HG03460 (cell line): Measurements from ENCODE around the gene INPP4B.

ENCODE experiments used
- ATAC-seq: cut with Tn5 transposase; IDR thresholded peaks from one replicate; pipeline ENCODE4 v1.9.1; 2021; ENCODE audit not compliant: unreplicated experiment

INPP4B gene

DNA sequence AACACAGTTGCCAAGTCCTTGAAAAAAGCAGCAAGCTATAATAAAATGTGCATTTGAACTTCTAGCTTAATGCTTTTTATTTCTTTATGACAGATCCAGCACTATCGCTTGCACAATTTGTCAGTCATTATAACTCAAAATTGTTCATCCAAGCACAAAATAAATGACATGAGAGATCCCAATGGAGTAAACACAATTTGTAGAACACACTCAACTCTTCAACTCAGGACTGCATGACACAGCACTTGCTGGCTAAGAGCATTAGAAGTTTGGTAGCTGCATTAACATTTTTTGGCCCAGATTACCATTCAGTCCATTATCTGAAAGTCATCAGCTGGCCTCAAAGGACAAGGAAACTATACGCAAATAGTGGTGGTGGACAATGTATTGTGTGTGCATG, 530.1 kb downstream of the INPP4B start:
- no peak for ATAC-seq

DNA sequence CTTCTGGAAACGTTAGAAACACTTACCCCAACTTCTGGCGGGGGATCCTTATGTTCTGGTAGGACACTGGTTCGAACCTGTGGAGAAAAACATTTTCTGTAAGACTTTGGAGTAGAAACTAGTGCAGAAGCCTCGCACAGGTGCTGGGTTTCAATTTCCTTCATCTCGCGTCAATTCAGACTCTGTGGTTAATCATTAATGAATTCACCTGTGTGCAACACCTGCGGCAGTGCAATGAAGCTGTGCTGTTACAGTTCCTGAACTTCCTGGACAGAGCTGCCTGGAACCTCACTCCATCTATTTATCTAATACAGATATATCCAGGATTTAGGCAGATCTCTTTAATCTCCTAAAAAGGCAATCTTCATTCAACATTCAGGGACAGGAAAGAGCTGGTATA, 531.4 kb downstream of the INPP4B start:
- no peak for ATAC-seq

DNA sequence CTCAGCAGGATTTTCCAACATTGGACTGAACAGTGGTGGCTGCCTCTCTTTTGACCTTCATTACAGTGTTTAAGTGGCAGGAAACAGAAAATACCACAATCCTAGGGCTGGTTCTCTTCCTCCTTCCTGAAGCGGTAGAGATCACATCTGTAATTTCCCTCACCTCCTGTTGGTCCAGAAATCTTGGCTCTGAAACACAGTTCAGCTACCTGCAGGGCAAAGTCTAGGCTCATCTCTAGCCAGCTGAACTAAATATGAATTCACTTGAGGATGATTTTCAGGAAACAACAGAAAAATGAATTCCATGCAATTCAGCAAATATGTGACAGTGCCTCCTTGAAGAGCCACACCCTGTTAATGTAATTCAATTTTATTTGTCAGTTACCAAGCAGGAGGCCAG, 531.9 kb downstream of the INPP4B start:
- no peak for ATAC-seq

DNA sequence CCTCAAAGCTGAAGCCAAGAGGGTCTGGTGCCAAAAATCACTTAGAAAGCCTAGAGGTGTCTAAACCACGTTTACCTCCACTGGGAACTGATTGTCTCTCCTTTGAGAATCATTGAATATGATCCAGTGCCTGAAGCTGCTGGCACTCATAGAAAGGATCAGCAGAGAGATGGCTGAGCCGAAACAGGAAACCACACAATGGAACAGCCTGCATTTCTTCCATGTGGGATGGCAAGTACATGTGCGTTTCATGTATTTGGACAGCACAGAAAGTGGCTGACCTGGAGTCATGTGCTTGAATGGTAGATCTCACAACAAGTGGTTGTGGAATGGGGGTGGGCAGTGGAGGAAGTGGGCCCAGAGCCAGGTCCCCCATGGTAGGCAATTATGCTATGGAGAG, 533.7 kb downstream of the INPP4B start:
- ATAC-seq, result no peak

DNA sequence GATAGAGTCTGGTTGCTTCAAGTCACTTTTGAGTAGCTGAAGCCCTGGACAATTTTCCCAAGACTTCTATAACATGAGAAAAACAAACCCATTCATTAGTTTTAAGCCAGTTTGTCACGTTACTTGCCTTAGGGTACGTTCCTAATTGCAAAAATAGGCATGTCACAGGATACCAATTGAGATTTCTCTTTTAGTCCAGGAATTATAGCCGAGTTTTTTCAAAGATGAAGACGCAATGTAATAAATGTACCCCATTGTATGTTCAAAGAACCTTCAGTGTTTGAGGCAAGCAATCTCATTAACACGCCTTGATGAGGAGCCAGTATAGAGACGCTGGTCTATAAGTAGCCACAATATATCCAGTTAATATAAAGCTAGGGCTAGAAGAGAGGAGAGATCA, 534.2 kb downstream of the INPP4B start:
- ATAC-seq, result no peak

DNA sequence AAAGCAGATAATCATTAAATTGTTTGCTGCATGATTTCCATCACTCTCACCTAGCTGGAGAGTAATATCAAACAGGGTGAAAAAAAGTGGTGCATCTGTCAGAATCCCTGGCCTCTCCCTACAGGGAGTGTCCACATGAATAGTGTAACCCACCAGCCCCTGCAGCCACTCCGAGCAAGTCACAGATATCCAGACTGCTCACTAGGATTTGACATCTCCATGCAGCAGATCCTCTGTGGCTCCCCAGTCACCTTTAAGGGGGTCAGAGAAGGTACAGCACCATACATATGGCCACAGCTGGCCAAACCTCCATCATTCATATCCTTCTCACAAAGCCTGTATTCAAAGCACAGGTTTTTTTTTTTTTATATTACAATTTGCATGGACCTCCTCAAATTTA, 536.3 kb downstream of the INPP4B start:
- ATAC-seq, result no peak

DNA sequence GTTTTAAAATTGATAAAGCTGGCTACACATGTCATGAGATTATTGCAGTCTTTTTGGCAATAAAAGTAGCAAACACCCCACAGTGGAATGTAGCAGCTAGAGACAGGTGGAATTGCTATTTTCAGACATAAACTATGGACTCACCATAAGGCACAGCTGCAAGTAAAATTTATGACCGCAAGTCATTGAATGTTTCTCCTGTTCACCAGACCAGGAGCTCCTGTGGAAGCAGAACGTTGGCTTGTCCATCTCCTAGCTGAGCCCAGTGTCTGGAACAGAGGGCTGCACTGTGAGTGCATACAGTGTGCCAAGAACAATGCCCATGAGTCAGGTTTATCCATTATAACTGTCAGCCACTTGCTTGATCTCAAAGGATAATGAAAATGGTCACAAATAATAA, 538.2 kb downstream of the INPP4B start:
- no peak for ATAC-seq

DNA sequence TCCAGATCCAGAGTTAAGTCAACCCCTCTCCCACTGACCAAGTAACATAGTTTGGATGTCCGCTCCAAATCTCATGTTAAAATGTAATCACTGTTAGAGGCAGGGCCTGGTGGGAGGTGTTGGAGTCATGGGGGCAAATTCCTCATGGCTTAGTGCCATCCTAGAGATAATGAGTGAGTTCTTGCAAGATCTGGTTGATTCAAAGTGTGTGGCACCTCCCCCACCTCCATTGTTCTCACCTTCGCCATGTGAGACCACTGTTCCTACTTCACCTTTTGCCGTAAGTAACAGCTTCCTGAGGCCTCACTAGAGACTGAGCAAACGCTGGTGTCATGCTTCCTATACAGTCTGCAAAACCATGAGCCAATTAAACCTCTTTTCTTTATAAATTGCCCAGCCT, 548.8 kb downstream of the INPP4B start:
- no peak for ATAC-seq

DNA sequence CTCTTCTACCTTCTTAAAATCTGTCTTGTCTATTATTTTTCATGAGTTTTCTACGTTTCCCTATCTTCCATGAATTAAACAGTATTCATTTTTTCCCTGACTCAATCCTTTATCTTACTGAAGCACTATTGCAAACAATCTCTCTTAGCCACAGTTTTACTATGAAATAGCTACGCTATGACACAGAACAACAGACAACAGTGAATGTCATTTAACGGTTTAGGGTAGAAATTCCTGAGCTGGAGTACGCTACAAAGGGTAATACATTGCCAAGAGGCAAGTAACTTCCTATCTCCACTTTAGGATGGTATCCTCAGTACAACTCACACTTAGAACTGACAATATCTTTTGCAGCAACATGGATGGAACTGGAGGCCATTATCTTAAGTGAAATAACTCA, 552.6 kb downstream of the INPP4B start:
- no peak for ATAC-seq

DNA sequence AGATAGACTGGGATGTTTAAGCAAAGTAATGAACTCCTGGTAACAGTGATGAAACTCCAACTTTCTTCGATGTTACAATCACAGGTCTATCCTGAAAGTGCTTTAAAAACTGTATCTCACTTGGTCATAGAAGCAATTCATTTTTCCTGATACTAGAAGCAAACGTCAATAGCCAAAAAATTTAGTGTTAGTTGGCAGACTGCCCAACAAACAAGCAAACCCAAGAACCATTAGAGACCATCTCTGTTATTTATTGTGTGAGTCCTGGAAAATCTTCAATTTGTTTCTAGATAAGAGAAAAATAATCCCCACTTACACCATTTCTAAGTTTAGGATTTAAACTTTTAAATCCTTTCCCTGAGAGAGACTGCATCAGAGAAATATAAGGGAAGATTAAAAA, 553.9 kb downstream of the INPP4B start:
- ATAC-seq, result no peak

DNA sequence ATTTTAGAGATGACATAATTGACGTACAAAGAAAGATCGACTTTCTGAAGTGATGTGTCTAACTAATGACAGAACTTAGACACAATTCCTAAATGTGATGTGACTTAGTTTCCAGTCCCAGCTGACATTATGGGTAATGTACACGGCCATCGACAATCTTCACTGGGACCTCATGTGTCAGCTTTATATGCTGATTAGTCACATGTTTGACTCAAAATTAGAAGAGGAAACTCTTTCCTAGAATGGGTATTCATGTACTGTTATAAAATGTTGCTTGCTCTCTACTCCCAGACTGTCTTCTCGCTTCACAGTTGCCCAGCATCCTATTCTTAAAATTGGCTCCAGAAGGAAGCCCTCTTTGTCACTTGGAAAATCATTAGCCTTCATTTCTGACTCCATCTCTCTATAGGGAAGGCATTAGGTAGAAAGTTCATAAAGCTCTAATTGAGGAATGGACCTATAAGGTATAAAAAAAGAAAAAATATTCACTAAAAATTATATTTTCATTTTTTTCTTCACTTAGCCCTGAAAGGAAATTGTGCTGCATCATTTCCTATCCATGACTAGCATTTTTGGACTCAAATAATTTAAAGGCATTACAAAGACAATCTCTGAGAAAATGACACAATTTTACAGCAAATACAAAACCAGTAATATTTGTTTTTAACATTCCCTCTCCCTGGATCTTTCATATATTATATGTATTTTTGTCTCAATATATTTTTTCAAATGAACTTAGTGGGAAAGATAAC, 554.6 kb downstream of the INPP4B start:
- no peak for ATAC-seq

DNA sequence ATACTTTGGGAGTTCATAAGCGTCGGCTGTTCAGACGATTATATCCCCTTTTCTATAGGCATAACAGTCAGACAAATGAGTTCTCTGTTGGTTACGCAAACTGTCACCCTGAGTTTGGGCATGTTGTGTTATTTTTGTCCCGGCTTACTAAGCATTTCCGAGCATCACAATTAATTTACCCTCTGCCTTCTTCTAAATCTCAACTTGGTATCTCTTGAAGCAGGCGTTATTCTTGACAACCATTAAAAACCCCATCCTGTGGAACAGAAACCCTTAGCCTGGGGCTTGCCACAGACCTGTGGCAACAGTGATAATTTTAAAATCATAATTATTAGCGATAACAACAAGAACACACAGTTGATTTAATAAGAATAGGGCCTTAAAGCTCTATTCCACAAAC, 558.7 kb downstream of the INPP4B start:
- no peak for ATAC-seq

DNA sequence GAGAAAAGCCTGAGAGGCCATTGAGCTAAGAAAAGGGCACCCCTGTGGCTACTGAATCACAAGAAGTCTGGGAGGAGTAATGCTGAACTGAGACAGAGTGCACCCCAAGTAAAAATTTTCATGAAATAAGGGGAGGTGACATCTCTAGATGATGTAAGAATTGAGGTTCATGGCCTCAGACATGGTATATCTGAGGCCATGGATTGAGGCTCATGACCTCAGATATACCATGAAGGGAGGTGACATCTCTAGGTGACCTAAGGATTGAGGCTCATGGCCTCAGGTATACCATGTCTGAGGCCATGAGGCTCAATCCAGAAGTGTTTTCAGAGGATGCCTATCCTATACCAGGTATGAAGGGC, 560.9 kb downstream of the INPP4B start:
- no peak for ATAC-seq

DNA sequence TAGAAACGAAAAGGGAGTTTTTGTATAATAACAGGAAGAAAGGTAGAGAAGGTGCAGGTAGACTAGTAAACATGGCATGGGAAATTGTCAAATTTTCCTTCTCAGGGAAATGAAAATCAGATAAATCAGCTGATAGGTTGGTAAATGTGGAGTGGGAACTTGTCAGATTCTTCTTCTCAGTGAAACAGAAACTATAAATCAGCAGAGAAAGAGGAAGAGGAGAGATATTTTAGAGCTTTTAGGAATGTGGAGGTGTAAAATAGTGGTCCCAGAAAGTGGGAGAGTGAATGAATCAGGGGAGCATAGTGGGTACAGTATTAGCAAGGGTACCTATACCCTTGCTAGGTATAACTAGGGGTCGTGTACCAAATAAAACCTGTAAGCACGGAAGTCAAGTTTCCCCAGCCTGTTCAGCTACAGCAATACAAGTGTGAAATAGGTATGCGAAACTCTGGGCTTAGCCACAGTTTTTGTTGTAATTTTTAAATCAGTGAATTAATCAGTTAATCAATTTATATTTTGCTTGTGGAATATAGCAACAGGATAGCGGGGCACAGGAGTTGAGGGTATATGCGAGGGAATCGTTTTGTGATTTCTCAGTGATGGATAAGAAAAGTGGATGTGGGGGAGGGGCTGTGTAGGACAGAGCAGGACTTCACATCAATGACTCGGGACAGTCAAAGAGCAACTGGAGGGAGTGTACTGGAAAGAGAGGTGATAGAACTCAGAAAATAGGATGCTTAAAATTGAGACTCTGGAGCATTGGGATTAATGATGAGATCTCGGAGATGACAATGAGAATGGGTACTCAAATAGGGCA, 561.5 kb downstream of the INPP4B start:
- ATAC-seq, result no peak

DNA sequence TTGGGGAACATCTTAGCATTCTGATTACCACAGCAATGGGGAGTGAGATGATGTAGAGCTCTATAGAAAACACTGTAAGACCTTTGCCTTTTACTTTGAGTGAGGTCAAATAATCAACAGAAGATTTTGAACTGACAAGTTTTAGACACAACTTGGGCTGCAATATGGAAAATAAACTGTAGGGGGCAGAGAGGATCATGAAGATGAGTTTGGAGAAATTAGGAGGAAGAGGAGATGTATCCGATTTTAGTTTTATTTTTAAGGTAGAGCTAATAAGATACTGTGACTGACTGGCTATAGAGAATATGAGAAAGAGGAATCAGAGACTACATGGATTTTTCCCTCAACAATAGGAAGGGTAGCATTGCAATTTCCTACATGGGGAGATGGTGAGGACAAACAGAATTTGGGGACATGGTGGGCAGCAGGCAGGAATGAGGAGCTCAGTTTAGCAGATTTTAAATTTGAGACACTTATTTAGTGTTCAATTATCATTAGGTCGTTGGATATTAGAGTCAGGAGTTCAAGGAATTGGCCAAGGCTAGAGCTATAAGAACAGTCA, 563.1 kb downstream of the INPP4B start:
- ATAC-seq, result no peak

DNA sequence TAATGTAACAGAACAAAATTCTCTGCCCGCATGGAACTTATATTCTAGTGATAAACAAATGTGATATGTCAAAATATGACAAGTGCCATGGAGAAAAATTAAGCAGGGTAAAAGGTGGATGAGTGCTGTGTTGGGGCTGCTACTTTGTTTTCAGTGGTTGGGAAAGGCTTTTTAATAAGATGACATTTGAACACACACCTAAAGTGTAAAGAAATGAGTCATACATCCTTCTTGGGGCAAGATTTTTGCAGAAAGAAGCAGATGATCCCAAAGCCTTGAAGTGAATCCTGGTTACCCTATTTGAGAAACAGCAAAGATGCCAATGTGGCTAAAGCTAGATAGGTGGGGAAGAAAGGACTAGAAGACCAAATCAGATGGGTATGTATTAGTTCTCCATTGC, 564.1 kb downstream of the INPP4B start:
- no peak for ATAC-seq

DNA sequence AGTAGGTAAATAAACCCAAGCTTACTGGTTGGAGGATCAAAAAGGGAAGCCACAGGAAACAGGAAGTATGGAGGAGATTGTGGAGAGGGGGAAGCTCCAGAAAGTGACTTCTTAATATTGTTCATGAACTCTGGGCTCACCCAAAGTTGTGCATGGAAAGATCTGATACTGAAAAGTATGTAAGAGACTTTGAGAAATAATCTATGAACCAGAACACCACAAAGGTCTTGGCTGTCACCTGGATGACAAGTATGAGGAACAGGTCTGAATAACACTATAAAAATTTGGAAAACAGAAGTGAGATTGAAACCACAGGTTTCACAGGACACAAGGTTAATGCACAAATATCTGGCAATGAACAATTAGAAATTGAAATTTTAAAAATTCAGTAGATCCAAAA, 567.4 kb downstream of the INPP4B start:
- no peak for ATAC-seq

DNA sequence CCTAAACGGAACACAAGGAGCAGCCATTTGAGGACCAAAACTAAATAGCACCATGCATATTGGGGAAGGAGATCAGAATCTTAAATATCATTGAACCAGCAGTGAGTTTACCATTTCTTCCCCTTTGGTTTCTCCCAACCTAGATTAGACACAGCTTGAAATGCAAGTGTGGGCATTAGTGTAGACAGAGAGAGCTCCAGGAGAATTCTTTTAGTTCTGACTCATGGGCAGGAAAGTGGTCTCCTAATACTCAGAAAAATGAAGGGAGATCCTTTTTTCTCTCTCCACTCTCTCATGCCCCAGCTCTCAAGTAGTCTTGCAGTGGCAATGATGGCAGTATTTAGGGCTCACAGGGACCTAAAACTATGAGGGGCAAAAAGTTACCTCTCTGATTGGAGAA, 567.9 kb downstream of the INPP4B start:
- no peak for ATAC-seq

DNA sequence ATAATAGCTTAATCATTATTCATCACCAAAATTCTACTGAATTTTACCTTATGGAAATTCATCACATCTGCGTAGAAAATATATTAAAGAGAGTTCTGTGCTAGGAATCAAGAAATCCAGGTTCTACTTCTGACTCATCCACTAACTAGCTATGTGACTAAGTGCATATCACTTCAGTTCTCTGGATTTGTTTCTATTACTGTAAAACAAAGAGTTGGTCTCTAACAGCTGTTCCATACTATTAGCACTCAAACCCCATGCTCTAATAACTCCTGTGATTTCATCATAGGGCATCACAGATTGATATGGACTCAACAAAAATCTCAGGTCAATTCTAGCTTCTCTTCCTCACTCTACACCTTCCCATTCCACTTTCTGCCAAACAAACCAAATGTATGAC, 572.0 kb downstream of the INPP4B start:
- ATAC-seq, result no peak

DNA sequence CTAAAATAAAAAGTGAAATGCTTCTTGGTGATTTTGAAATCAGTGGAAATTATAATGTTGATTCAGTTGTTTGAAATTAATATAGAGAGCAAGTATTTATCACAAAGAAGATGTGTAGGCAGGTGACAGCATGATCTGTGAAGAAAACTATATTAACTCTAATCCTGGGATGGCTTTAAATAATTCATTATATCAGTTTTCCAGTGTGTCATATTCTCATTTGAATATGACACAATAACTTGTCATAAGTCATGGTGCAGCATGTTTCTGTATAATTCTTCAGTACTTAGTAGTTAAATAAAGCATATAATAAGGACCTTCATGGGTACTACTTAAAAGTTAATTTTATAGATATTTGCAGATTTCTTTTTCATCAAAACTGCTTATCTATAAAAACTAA, 573.6 kb downstream of the INPP4B start:
- no peak for ATAC-seq

DNA sequence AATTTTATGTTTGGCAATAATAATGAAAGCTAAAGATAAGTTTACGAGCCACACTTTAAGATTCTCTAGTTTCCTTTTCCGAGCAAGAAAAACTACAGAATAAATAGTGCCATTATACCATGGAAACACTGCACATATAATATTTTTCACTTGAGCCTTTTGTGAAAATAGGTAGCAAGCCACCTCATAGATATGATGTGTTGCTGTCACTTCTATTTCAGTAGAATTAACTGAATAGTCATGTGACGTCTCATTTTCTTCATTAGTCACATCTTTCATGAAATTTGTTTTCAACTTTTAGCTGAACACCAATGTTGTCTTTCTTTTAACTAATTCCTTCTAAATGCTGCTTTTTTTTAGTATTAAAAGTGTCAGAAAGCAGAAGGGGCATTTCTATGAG, 574.3 kb downstream of the INPP4B start:
- no peak for ATAC-seq

DNA sequence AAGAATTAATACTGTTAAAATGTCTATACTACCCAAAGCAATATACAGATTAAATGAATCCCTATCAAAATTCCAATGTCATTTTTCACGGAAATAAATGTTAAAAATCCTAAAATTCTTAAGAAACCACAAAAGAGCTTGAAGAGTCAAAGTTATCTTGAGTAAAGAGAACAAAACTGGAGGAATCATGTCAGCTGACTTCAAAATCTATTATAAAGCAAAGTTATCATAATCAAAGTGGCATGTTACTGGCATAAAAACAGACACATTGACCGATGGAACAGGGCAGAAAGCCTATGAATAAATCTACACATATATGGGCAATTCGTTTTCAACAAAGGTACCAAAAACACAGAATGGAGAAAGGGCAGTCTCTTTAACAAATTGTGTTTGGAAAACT, 579.0 kb downstream of the INPP4B start:
- ATAC-seq, result no peak
